Mesothelial cell of epicardium (in vitro differentiated cells): ENCODE results near the gene PTPRT. TPM values are rescaled to one million over a fixed set of nuclear protein-coding genes. Genes with fewer than 3 reads are reported as not detected.

ENCODE experiments used
- DNase-seq, 2 experiments: peaks; one replicate each; pipeline ENCODE4 v3.0.0; 2021; ENCODE audit warnings: low spot score in 2 of 2; ENCODE audit not compliant: unreplicated experiment in 2 of 2
- H3K27ac Mint-ChIP-seq: 2 replicates; pipeline ENCODE4 v1.8.0; 2021; ENCODE audit warnings: mixed read lengths
- H3K27me3 Mint-ChIP-seq: 2 replicates; pipeline ENCODE4 v1.8.0; 2021; ENCODE audit warnings: low read depth, mixed read lengths
- H3K36me3 Mint-ChIP-seq: 2 replicates; pipeline ENCODE4 v1.8.0; 2021; ENCODE audit warnings: mixed read lengths
- H3K4me1 Mint-ChIP-seq: 2 replicates; pipeline ENCODE4 v1.8.0; 2021; ENCODE audit warnings: mixed read lengths
- H3K4me3 Mint-ChIP-seq: 2 replicates; pipeline ENCODE4 v1.8.0; 2021; ENCODE audit warnings: mild to moderate bottlenecking, moderate library complexity, mixed read lengths
- H3K9me3 Mint-ChIP-seq: 2 replicates; pipeline ENCODE4 v1.8.0; 2021; ENCODE audit warnings: mixed read lengths
- total RNA-seq: library from RNA; stranded (reverse); gene quantifications from 3 replicates; pipeline ENCODE4 v1.2.1, GENCODE V29; 2021
- TF ChIP-seq, protein P1 (sequence below): fragments of 200-600 bp; sonication (generic); IDR thresholded peaks from one replicate; pipeline ENCODE4 v1.5.0; 2021; ENCODE audit warnings: antibody characterized with exemption; ENCODE audit not compliant: unreplicated experiment

The PTPRT gene
- total RNA-seq, 1 donor from 2014 or later = 0.80 TPM

DNA sequence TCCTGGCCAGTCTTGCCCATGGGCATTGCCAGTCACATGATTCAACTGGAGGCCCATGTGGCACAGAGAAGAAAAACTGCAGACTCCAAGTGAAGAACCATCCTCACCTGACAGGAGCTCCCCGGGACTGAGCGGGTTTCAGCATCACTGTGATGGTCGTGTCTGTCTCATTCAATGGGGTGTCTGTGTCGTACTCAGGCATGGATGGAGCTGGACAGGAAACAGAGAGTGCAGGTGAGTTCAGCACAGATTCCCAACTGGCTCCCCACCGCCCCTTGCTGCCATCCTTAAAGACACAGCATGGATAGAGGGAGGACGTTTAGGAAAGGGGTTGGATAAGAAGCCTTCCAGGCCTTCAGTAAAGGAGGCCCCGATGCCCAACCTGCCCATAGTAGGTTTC is 839.2 kb downstream of the PTPRT start:
- Mint-ChIP-seq H3K36me3 (no peaks in the 10 kb centered on the region), H3K9me3 (no peaks in the 10 kb centered on the region), H3K27ac (no peak overlapping the region), H3K4me1 (no peaks in the 10 kb centered on the region), H3K4me3 (no peak overlapping the region), H3K27me3 (no peaks in the 10 kb centered on the region)
- TF ChIP-seq, protein P1, sequence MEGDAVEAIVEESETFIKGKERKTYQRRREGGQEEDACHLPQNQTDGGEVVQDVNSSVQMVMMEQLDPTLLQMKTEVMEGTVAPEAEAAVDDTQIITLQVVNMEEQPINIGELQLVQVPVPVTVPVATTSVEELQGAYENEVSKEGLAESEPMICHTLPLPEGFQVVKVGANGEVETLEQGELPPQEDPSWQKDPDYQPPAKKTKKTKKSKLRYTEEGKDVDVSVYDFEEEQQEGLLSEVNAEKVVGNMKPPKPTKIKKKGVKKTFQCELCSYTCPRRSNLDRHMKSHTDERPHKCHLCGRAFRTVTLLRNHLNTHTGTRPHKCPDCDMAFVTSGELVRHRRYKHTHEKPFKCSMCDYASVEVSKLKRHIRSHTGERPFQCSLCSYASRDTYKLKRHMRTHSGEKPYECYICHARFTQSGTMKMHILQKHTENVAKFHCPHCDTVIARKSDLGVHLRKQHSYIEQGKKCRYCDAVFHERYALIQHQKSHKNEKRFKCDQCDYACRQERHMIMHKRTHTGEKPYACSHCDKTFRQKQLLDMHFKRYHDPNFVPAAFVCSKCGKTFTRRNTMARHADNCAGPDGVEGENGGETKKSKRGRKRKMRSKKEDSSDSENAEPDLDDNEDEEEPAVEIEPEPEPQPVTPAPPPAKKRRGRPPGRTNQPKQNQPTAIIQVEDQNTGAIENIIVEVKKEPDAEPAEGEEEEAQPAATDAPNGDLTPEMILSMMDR = no peak
- DNase-seq = no peak

DNA sequence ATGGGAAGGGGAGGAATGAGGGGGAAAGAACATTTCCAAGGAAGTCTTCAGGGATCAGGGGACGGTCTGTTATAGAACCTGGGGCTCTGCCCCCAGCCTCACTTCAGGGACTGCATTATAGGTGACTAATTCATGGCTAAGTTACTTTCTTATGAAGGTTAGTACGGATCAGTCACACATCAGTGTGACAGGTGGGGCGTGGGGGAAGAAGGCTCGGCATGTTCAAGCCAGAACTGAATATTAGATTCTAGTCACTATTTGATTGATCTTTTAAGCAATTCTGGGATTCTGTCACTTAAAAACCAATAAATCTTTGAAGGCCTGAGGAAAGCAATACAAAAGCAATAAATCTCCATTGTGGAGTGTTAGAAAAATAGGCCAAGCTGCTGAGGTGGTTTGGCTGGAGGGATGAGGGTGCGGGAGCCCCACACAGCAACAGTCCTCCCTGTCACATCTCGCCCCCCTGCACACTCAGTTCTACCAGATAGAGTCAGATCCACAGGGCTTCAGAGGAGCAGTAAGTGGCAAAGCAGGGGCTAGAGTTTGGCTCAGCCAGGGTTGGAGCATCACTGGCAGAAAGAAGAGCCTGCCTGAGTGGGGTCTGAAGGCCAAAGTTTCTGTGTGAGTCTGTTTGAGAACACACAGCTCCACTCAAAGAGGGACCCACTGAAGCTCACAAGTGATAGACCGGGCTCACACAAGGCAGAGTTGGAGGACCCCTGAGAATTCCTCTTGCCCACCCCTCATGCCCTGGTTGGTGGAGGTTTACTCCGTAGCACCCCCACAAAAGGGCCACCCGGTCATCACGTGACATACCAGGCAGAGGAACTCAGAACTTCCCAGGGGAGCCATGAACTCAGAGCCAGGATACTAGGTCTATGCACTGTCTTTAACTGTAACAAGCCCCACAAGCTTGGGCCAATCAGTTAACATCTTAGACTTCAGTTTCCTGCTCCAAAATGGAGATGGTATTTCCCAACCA is 843.2 kb downstream of the PTPRT start:
- no peak overlapping the region for H3K4me3 Mint-ChIP-seq
- no peak overlapping the region for H3K27ac Mint-ChIP-seq
- DNase-seq = no peak
- TF ChIP-seq, protein P1 = no peak
- no peaks in the 10 kb centered on the region for H3K27me3 Mint-ChIP-seq
- peaks cover 8% of the 10 kb centered on the region for H3K9me3 Mint-ChIP-seq
- no peaks in the 10 kb centered on the region for H3K36me3 Mint-ChIP-seq
- H3K4me1 Mint-ChIP-seq = no peaks in the 10 kb centered on the region

DNA sequence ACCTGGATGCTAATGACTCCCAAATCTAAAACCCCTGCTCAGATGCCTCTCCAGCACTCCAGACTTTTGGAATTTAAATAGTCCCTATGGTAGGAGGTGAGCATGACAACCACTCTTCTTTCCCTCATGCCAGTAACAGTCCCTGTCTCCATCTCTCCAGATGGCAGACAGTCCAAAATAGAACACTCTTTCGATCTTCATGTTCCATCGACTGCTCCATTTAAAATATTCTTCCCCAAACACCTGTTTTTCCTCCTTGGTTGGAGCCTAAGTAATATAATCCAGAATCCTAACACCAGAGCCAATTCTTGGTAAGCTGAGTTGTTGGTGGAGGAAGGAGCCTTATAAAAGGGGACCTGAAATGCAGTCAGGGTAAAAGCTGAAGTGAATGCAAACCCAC is 848.1 kb downstream of the PTPRT start:
- H3K27me3 Mint-ChIP-seq = no peaks in the 10 kb centered on the region
- DNase-seq = no peak
- no peak overlapping the region for H3K4me3 Mint-ChIP-seq
- no peaks in the 10 kb centered on the region for H3K4me1 Mint-ChIP-seq
- TF ChIP-seq, protein P1 = no peak
- no peak overlapping the region for H3K27ac Mint-ChIP-seq
- peaks cover 8% of the 10 kb centered on the region for H3K9me3 Mint-ChIP-seq
- no peaks in the 10 kb centered on the region for H3K36me3 Mint-ChIP-seq

- Mint-ChIP-seq H3K4me3 (no peak overlapping the region), H3K9me3 (peaks cover 8% of the 10 kb centered on the region), H3K36me3 (no peaks in the 10 kb centered on the region), H3K27ac (no peak overlapping the region), H3K4me1 (no peaks in the 10 kb centered on the region), H3K27me3 (no peaks in the 10 kb centered on the region)
- TF ChIP-seq, protein P1 = no peak
- DNase-seq = no peak
Measured at GRCh38 chr20:42340368-42340767, 849.3 kb downstream of the PTPRT start.

- peaks cover 7% of the 10 kb centered on the region for H3K9me3 Mint-ChIP-seq
Measured at GRCh38 chr20:42338294-42339201, 851.2 kb downstream of the PTPRT start.

More at GRCh38 chr20:42338294-42339201, 851.2 kb downstream of the PTPRT start:
- DNase-seq = no peak
- TF ChIP-seq, protein P1 = no peak
- Mint-ChIP-seq H3K27me3 (no peaks in the 10 kb centered on the region), H3K36me3 (no peaks in the 10 kb centered on the region), H3K4me3 (no peak overlapping the region), H3K27ac (no peak overlapping the region), H3K4me1 (no peaks in the 10 kb centered on the region)
